Mucosa of stomach (tissue), 1 donor: ENCODE results near the gene FGFR2.

Source experiments
- H3K27me3 ChIP-seq: one replicate; pipeline ENCODE4 v1.7.0; 2013; ENCODE audit warnings: mild to moderate bottlenecking, low read length; ENCODE audit not compliant: control insufficient read depth, insufficient read depth
- H3K36me3 ChIP-seq: one replicate; pipeline ENCODE4 v1.7.0; 2013; ENCODE audit warnings: low read length; ENCODE audit not compliant: control insufficient read depth, insufficient read depth
- H3K4me1 ChIP-seq: one replicate; pipeline ENCODE4 v1.7.0; 2013; ENCODE audit warnings: mild to moderate bottlenecking, low read length; ENCODE audit not compliant: control insufficient read depth, insufficient read depth
- H3K4me3 ChIP-seq: one replicate; pipeline ENCODE4 v1.7.0; 2013; ENCODE audit warnings: low read length
- H3K9ac ChIP-seq: one replicate; pipeline ENCODE4 v1.7.0; 2013; ENCODE audit warnings: mild to moderate bottlenecking, low read length, moderate library complexity
- H3K9me3 ChIP-seq: one replicate; pipeline ENCODE4 v1.7.0; 2013; ENCODE audit warnings: mild to moderate bottlenecking, low read length, moderate library complexity; ENCODE audit not compliant: control insufficient read depth
- donor health status: Pancreatic carcinoma.

Gene FGFR2

DNA sequence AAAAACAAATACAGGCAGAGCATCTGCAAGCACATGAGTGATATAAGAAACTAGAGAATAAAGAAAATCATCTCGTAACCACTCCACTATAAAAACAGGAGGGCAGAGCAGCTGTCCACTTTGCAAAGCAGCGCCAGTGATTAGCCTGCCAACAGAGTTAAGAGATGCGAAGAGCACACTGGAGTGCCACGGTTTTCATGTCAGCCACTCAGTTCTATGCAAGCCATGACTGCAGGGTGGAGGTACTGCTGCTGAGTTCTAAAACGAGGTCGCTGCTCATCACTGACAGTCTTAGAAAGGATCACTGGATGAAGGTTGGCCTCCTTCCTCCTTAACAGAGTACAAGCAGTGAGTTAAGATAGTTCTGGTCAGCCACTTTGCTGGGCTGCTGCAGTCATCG, 58.5 kb downstream of the FGFR2 start:
- H3K27me3 ChIP-seq, result no peaks in the 10 kb centered on the region
- H3K36me3 ChIP-seq, result no peaks in the 10 kb centered on the region
- H3K4me1 ChIP-seq, result peaks cover 7% of the 10 kb centered on the region
- no peaks in the 10 kb centered on the region for H3K9me3 ChIP-seq
- H3K4me3 ChIP-seq, result no peak overlapping the region
- H3K9ac ChIP-seq, result no peak overlapping the region

DNA sequence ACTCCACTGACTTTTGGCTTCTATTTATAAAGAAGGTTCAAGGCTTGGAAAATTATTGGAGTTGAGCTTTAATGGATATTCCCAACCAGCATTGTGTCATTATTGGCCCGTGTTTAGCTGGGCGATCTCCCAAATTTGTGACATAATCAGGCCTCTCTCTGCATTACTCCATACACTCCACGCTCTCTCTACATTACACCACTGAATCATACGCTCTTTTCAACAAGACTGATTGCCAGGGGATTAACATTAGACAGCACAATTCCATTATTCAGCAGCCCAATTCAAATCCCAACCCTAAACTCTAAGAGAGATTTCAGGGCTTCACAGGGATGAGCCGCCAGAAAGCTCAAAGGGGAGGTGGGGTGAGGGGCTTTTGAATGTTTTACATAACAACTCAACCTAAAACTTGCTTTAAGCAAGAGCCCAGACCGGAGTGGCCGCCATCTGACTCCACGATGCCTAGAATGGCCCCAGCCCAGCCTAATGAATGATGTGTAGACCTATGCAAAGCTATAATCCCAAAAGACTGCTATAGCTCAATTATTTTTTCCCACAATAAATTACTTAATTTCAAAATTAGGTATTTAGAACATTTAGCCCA, 61.8 kb downstream of the FGFR2 start:
- H3K9ac ChIP-seq, result no peak overlapping the region
- H3K4me1 ChIP-seq, result no peaks in the 10 kb centered on the region
- H3K9me3 ChIP-seq, result no peaks in the 10 kb centered on the region
- no peaks in the 10 kb centered on the region for H3K27me3 ChIP-seq
- no peaks in the 10 kb centered on the region for H3K36me3 ChIP-seq
- H3K4me3 ChIP-seq, result no peak overlapping the region

- Histone ChIP-seq H3K27me3 (no peaks in the 10 kb centered on the region), H3K9me3 (no peaks in the 10 kb centered on the region), H3K36me3 (no peaks in the 10 kb centered on the region), H3K4me1 (no peaks in the 10 kb centered on the region), H3K9ac (no peak overlapping the region), H3K4me3 (no peak overlapping the region)
Observed at GRCh38 chr10:121535381-121535780, 62.9 kb downstream of the FGFR2 start.

DNA sequence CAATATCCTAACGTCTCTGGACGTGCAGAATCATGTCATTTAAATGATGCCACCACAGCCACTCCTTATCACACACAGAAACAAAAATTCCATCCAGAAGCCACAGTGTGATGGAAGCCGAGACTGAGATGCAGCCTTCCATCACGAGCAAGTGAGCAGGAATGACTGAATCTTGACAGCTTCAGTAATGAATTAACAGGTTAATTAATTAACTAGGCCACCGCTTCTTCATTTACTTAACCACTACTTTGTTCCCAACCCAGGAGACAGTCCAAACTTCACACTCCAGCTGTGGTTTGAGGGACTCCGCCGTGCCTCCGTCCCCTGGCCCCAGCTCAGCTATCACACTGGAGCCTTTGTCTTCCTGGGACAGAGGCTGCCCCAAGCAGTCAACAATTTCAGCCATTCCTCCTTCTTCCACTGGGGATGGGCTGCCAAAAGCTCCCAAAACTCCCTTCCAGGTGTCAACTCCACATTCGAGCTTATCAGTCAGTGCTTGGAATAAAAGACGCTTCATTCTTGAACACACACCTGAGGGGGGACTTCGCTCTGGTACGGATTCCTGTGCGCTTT, 65.9 kb downstream of the FGFR2 start:
- no peak overlapping the region for H3K4me3 ChIP-seq
- H3K9me3 ChIP-seq, result no peaks in the 10 kb centered on the region
- H3K4me1 ChIP-seq, result no peaks in the 10 kb centered on the region
- no peak overlapping the region for H3K9ac ChIP-seq
- no peaks in the 10 kb centered on the region for H3K27me3 ChIP-seq
- no peaks in the 10 kb centered on the region for H3K36me3 ChIP-seq

DNA sequence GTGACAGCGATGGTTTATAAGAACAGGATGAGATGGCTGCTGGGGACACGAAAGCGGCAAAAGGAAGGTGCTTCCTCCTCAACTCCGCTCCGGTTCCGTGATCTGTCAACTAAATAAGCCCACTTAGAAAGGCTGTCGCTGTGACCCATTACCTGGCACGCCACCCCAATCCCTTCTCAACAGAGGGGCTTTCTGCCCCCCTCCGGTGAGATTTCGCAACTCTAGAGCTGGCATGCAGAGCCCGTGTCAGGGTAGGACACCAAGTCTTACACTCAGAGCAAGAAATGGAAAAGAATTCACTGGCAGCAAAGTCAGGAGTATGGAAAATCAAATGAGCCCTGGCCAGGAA, 66.4 kb downstream of the FGFR2 start:
- Histone ChIP-seq H3K9ac (no peak overlapping the region), H3K9me3 (no peaks in the 10 kb centered on the region), H3K4me1 (no peaks in the 10 kb centered on the region), H3K4me3 (no peak overlapping the region), H3K27me3 (no peaks in the 10 kb centered on the region), H3K36me3 (no peaks in the 10 kb centered on the region)

DNA sequence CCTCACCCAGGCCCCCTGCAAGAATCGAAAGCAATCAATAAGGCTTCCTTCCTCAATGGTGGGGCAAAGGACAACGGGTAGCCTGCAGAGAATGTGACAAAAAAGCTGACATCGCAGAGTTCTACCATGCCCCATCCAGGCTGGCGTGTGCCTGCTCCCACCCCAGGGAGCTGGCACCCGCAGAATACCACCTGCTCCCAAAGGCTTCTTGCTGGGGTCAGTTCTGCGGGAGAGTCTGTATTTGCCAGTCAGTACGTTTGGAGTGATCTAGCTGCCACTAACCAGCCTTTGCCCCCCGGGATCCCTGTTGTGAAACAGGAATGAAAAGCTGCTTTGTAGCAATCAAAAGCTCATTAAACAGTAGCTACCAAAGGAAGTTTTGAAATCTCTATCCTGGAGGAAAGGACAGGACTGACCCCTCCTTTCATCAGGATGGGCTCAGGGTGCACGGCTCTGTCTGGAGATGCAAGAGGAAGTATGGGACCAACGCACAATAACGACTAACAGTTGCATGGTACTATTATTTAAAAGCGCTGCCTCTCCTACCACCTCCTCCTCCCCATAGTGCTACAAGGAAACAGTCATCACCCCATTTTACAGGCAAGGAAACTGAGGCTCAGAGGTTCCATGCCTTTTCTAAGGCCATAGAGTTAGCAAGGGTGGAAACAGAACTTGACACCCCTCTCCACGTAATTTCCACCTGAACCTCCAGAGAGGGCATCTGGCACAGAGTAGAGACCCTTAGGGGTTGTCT, 67.0 kb downstream of the FGFR2 start:
- Histone ChIP-seq H3K9me3 (no peaks in the 10 kb centered on the region), H3K36me3 (no peaks in the 10 kb centered on the region), H3K4me3 (no peak overlapping the region), H3K9ac (no peak overlapping the region), H3K4me1 (no peaks in the 10 kb centered on the region), H3K27me3 (no peaks in the 10 kb centered on the region)

DNA sequence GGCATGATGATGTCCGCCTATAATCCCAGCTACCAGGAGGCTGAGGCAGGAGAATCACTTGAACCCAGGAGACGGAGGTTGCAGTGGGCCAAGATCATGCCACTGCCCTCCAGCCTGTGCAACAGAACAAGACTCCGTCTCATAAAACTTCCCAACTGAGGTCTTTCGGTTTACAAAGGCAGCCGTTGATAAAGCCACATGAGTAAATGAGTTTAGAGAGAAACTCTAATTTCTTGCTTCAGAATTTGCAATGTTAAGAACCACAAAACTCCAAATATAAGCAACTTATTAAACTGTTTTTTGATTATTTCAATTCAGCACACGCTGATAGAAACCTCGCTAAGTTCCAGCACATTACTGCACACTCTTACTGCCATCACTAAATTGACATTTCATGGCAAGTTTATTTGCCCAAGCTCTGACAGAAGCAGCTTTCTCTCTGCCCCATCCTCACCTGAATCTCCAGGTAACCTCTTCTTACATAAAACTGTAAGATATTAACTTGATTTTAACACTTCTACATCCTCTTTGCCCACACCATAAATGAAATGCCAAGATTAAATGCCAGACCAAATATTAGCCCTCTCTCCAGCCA, 67.7 kb downstream of the FGFR2 start:
- no peak overlapping the region for H3K4me3 ChIP-seq
- H3K36me3 ChIP-seq, result no peaks in the 10 kb centered on the region
- H3K4me1 ChIP-seq, result peaks cover 4% of the 10 kb centered on the region
- H3K9ac ChIP-seq, result no peak overlapping the region
- H3K27me3 ChIP-seq, result no peaks in the 10 kb centered on the region
- H3K9me3 ChIP-seq, result no peaks in the 10 kb centered on the region

GRCh38 chr10:121527690-121528089, 70.6 kb downstream of the FGFR2 start:
- Histone ChIP-seq H3K27me3 (no peaks in the 10 kb centered on the region), H3K9me3 (no peaks in the 10 kb centered on the region), H3K4me1 (peaks cover 33% of the 10 kb centered on the region), H3K9ac (no peak overlapping the region), H3K36me3 (no peaks in the 10 kb centered on the region), H3K4me3 (no peak overlapping the region)

DNA sequence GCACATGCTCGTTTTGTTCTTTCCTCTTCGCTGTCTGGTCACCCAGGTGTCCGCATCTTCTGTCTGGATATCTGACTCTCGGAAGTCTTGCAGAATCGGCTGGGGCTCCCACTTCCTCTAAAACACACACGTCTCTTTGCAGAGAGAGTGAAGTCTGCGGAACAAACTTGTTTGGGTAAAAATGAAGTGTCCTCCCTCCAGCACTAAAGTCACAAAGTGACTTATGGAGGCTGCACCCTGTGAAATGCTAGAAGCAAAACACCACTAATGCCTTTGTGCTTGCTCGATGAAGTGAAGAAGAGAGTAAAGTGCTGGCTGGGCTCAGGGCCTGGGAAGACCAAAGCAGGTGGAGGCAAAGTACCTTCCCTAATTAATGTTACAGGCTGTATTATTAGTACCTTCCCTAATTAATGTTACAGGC, 71.4 kb downstream of the FGFR2 start:
- H3K36me3 ChIP-seq, result no peaks in the 10 kb centered on the region
- no peak overlapping the region for H3K4me3 ChIP-seq
- peaks cover 35% of the 10 kb centered on the region for H3K4me1 ChIP-seq
- no peaks in the 10 kb centered on the region for H3K27me3 ChIP-seq
- H3K9me3 ChIP-seq, result no peaks in the 10 kb centered on the region
- no peak overlapping the region for H3K9ac ChIP-seq

DNA sequence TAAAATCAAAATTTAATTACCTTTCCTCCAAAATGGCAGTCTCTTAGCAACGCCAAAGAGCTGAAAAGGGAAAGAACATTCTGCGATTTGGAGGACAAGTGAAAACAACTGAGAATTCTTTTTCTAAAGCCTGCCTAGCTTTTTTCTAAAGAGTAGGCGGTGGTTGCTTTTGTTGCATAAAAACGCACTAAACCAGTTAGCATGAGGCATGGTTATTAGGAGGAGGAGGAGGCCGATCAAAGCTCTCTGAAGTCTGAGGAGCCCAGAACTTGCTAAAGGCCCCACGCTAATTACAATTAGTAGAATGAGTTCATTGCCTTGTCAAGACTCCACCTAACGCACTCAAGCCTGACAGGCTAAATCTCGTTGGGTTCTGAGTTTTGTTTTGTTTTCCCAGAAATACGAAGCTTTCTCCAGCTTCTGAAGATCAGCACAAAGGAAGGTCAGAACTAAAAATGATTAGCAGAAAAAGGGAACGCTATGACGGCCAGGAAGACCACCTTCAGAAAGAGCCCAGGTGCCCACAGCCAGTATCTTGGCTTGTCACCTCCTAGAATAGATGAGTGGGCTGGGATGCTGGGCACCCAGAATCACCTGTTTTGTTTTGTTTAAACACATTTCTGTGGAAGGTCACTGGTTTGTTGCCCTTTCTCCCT, 72.0 kb downstream of the FGFR2 start:
- Histone ChIP-seq H3K4me1 (peaks cover 35% of the 10 kb centered on the region), H3K4me3 (no peak overlapping the region), H3K27me3 (no peaks in the 10 kb centered on the region), H3K9ac (no peak overlapping the region), H3K9me3 (no peaks in the 10 kb centered on the region), H3K36me3 (no peaks in the 10 kb centered on the region)

- H3K9me3 ChIP-seq, result no peaks in the 10 kb centered on the region
- H3K36me3 ChIP-seq, result no peaks in the 10 kb centered on the region
- peaks cover 35% of the 10 kb centered on the region for H3K4me1 ChIP-seq
- no peaks in the 10 kb centered on the region for H3K27me3 ChIP-seq
- no peak overlapping the region for H3K9ac ChIP-seq
- H3K4me3 ChIP-seq, result no peak overlapping the region
Observed at GRCh38 chr10:121525251-121526134, 72.8 kb downstream of the FGFR2 start.
